ENCODE data around the gene CCS. TPM values are rescaled to one million over a fixed set of nuclear protein-coding genes. Genes with fewer than 3 reads are reported as not detected.

Gene CCS
- total and polyA plus RNA-seq, 8 donors = 16.9 to 125 (median 20.8) TPM

DNA sequence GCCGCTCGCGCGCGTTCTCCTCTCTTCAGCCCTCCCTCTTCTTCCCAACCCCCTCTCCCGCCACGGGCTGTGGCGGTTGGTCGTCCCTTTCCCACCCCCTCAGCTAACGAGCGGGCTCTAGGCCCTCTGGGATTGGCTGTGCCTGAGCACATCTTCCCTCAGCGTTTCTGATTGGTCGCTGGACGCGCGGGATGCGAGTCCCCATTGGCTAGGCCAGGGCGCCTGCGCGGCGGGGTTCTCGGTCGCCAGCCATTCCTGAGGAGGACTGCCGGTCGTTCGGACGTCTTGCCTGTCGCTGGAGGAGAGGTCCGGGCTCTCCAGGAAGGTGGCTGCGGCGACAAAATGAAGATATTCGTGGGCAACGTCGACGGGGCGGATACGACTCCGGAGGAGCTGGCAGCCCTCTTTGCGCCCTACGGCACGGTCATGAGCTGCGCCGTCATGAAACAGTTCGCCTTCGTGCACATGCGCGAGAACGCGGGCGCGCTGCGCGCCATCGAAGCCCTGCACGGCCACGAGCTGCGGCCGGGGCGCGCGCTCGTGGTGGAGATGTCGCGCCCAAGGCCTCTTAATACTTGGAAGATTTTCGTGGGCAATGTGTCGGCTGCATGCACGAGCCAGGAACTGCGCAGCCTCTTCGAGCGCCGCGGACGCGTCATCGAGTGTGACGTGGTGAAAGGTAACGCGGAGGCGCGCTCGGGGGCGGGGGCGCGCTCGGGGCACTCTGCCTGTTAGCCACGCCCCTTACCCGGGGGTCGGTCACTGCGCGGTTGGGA is 23.6 kb downstream of the CCS start, which contains the start of gene RBM14:
Gene RBM14, plus strand, starts transcription at position 252 of the 776 bp plus-strand sequence. Its CDS starts 91 bp downstream, at position 343.
- WGBS, 2 donors = 0% methylated on average over 89 to 90 of the region's 90 CpGs
- Histone ChIP-seq H3K4me1 (peaks cover 6 to 32% (median 13%) of the 10 kb centered on the region in 3 donors), H3K36me3 (no peaks in the 10 kb centered on the region), H3K27me3 (no peaks in the 10 kb centered on the region), H3K9me3 (no peaks in the 10 kb centered on the region), H3K27ac (peak within 1 kb of the TSS; percentile 94 to 98 (median 96)), H3K4me3 (peak within 1 kb of the TSS; percentile 74 to 92 (median 88))
- DNase-seq = peak; percentile 98 to 100 (median 99)
- peak; percentile 93 to 97 (median 94) for ATAC-seq
- intact Hi-C loops (cut with DNase I) = no loop called here
- FAIRE-seq = peak; percentile 54
- TF ChIP-seq, protein P1, sequence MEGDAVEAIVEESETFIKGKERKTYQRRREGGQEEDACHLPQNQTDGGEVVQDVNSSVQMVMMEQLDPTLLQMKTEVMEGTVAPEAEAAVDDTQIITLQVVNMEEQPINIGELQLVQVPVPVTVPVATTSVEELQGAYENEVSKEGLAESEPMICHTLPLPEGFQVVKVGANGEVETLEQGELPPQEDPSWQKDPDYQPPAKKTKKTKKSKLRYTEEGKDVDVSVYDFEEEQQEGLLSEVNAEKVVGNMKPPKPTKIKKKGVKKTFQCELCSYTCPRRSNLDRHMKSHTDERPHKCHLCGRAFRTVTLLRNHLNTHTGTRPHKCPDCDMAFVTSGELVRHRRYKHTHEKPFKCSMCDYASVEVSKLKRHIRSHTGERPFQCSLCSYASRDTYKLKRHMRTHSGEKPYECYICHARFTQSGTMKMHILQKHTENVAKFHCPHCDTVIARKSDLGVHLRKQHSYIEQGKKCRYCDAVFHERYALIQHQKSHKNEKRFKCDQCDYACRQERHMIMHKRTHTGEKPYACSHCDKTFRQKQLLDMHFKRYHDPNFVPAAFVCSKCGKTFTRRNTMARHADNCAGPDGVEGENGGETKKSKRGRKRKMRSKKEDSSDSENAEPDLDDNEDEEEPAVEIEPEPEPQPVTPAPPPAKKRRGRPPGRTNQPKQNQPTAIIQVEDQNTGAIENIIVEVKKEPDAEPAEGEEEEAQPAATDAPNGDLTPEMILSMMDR (IDR thresholded peaks at IDR 0.05) = no peak

DNA sequence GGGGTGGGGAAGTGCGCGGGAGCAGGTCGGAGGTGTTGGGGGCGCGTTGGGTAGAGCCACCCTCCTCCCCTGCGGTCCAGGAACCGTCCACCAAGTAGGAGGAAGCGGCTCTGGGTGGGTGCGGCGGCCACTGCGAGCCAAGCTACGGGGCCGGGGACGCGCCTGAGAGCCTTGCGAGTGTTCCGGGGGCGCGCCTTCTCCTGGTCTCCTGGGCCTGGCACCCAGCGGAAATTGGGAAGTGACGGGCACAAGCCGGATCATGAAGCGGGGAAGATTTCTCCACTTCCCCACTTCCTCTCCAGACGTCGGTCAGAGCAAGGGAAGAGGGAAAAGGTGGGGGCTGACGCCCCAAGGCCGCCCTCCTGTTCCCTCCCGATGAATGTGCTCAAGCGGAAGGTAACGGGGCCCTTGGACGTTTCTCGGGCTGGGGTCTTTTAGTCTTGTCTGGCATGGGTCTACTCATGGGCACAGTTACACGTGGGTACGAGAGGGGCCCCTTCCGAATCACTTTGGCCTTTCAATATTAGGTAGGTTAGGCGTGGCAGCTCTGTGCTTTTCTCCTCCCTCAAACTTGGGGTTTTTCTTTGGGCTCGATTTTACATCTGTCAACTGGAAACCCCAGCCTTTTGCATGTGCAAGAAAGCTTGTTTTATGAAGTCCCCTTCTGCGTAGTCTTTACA is 24.3 kb downstream of the CCS start:
- no peaks in the 10 kb centered on the region for H3K27me3 ChIP-seq
- DNase-seq (peak in 2 of 6 donors; percentile 78 to 90), FAIRE-seq (no peak), ATAC-seq (peak; percentile 46 to 68 (median 58))
- peak overlapping the region; percentile 94 to 98 (median 96) for H3K27ac ChIP-seq
- WGBS, 2 donors = 0% methylated on average over 33 to 38 of the region's 38 CpGs
- TF ChIP-seq, protein P1 (IDR thresholded peaks at IDR 0.05) = no peak
- no peaks in the 10 kb centered on the region for H3K36me3 ChIP-seq
- H3K4me1 ChIP-seq = peaks cover 6 to 39% (median 13%) of the 10 kb centered on the region in 3 donors
- H3K9me3 ChIP-seq = no peaks in the 10 kb centered on the region
- H3K4me3 ChIP-seq = peak overlapping the region; percentile 74 to 92 (median 88)
- intact Hi-C loops (cut with DNase I) = no loop called here

DNA sequence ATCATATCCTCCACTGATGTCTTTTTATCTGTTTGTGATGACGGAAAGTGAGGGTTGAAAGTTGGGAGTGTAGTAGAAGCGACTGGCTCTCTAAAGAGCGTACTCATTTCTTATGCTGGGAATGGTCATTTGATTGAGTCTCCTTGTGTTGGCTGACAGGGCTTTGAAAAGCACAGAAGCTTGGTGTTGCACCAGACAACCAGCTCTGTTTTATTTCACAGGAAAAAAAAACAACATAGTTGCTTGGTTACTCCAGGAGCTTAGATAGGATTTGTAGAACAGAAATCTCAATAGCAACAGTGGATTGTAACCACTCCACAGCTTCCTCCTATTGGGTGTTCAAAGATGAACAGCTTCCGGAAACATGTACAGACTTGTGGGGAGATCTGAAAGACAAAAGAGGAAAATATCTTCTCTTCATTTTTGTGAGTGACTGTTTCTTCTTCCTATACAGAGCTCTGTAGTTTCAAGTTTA is 26.1 kb downstream of the CCS start:
- FAIRE-seq = no peak
- H3K4me3 ChIP-seq = peak overlapping the region in 2 of 4 donors; percentile 86 to 89

DNA sequence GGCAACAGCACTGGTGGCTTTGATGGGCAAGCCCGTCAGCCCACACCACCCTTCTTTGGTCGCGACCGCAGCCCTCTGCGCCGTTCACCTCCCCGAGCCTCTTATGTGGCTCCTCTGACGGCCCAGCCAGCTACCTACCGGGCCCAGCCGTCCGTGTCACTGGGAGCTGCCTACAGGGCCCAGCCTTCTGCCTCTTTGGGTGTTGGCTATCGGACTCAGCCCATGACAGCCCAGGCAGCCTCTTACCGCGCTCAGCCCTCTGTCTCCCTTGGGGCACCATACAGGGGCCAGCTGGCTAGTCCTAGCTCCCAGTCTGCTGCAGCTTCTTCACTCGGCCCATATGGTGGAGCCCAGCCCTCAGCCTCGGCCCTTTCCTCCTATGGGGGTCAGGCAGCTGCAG is 31.5 kb downstream of the CCS start:
- Histone ChIP-seq H3K36me3 (peaks cover 8 to 36% (median 33%) of the 10 kb centered on the region in 3 donors), H3K27ac (no peak overlapping the region), H3K4me1 (peaks cover 4 to 34% (median 6%) of the 10 kb centered on the region in 3 donors), H3K27me3 (no peaks in the 10 kb centered on the region), H3K4me3 (no peak overlapping the region), H3K9me3 (no peaks in the 10 kb centered on the region)
- WGBS, 2 donors = 79 to 92% methylated on average over 15 to 16 of the region's 16 CpGs
- ATAC-seq (peak in 1 of 4 donors; percentile 6), DNase-seq (no peak), FAIRE-seq (no peak)
- TF ChIP-seq, protein P1 (IDR thresholded peaks at IDR 0.05) = no peak
- intact Hi-C loops (cut with DNase I) = no loop called here

More for the DNA sequence above, 26.1 kb downstream of the CCS start:
- intact Hi-C loops (cut with DNase I) = no loop called here
- no peaks in the 10 kb centered on the region for H3K27me3 ChIP-seq
- no peak for ATAC-seq
- H3K9me3 ChIP-seq = no peaks in the 10 kb centered on the region
- peaks cover 10 to 48% (median 20%) of the 10 kb centered on the region in 3 donors for H3K4me1 ChIP-seq
- TF ChIP-seq, protein P1 (IDR thresholded peaks at IDR 0.05) = no peak
- WGBS, 2 donors = 29% methylated on average over 4 of the region's 4 CpGs
- no peak for DNase-seq
- peaks cover 0 to under 1% (median 0%) of the 10 kb centered on the region in 3 donors for H3K36me3 ChIP-seq
- peak overlapping the region; percentile 4 to 40 (median 12) for H3K27ac ChIP-seq
